Panc1 (cell line): ENCODE data around the gene ERBB2. TPM values are rescaled to one million over a fixed set of nuclear protein-coding genes. Genes with fewer than 3 reads are reported as not detected.

ENCODE experiments used
- ATAC-seq: fragments of 200-7000 bp; cut with Tn5 transposase; 2 replicates; pipeline ENCODE4 v1.9.1; 2020; ENCODE audit warnings: mild to moderate bottlenecking, moderate library complexity
- BruUV-seq: library from RNA; stranded (reverse); fragments of 400-500 nt; replicated peaks from 2 replicates; lab custom pipeline; 2021; lab: Mats Ljungman, UMichigan
- CTCF ChIA-PET: fragments of 300-600 bp; sonication (Branson Sonifier 250); formaldehyde crosslinking; loops from one replicate; lab custom pipeline; 2022; ENCODE audit warnings: antibody characterized with exemption; lab: Charles Lee
- POLR2A ChIA-PET: fragments of 300-600 bp; sonication (Branson Sonifier 250); formaldehyde crosslinking; loops from one replicate; lab custom pipeline; 2022; ENCODE audit warnings: antibody characterized with exemption; lab: Charles Lee
- DNase-seq: peaks from one replicate; pipeline ENCODE4 v3.0.0-alpha.2; 2010; ENCODE audit warnings: low read depth, low spot score
- H3K27ac ChIP-seq: 2 replicates; pipeline ENCODE4 v1.5.1; 2011; ENCODE audit warnings: mild to moderate bottlenecking, low read length, inconsistent platforms
- H3K27me3 ChIP-seq: fragments of 200-500 bp; sonication (Bioruptor generic); 2 replicates; pipeline ENCODE4 v1.6.0; 2014; ENCODE audit warnings: low read length, inconsistent platforms; ENCODE audit not compliant: control insufficient read depth, insufficient read depth
- H3K36me3 ChIP-seq: fragments of 200-500 bp; sonication (Bioruptor generic); 2 replicates; pipeline ENCODE4 v1.5.1; 2014; ENCODE audit warnings: inconsistent platforms, mild to moderate bottlenecking, low read length, moderate library complexity; ENCODE audit not compliant: control insufficient read depth, insufficient read depth
- H3K4me1 ChIP-seq: 2 replicates; pipeline ENCODE4 v1.5.1; 2011; ENCODE audit warnings: inconsistent platforms, mild to moderate bottlenecking, low read length, moderate library complexity; ENCODE audit not compliant: control insufficient read depth, insufficient read depth
- H3K4me3 ChIP-seq, 2 experiments: 2 replicates each; pipeline ENCODE4 v1.5.1; 2011 to 2012; ENCODE audit warnings: low read depth in 2 of 2, low read length in 2 of 2, mild to moderate bottlenecking in 2 of 2, inconsistent platforms in 1 of 2, moderate library complexity in 1 of 2
- H3K9me3 ChIP-seq: fragments of 200-500 bp; sonication (Bioruptor generic); 2 replicates; pipeline ENCODE4 v1.5.1; 2014; ENCODE audit warnings: low read depth, mild to moderate bottlenecking, inconsistent platforms, low read length, moderate library complexity; ENCODE audit not compliant: control insufficient read depth, insufficient read depth
- POLR2AphosphoS5 ChIP-seq: IDR thresholded peaks from 2 replicates; pipeline ENCODE4 v1.6.1; 2012; ENCODE audit warnings: mild to moderate bottlenecking, low read depth, low read length, moderate library complexity
- SIN3A ChIP-seq: IDR thresholded peaks from 2 replicates; pipeline ENCODE4 v1.6.1; 2012; ENCODE audit warnings: low read depth, mild to moderate bottlenecking, low read length, moderate library complexity, borderline replicate concordance; ENCODE audit not compliant: insufficient read depth
- TCF7L2 ChIP-seq: IDR thresholded peaks from 2 replicates; pipeline ENCODE4 v1.6.1; 2011; ENCODE audit warnings: mild to moderate bottlenecking, low read depth, low read length, inconsistent platforms
- in situ Hi-C: cut with HindIII; loops from 2 replicates; pipeline ENCODE4 v1.10.0; 2016; ENCODE audit warnings: low sequenced_read_pairs, low pct_unique_long_range_greater_than_20kb
- intact Hi-C: fragments of 100-400 bp; cut with micrococcal nuclease; formaldehyde crosslinking; loops from one replicate; pipeline ENCODE4 v1.10.0; 2022; ENCODE audit not compliant: unreplicated experiment
- total RNA-seq: library from RNA; stranded (reverse); gene quantifications from one replicate; pipeline ENCODE4 v1.2.1, GENCODE V29; 2021; ENCODE audit not compliant: unreplicated experiment
- TF ChIP-seq, protein P1 (sequence below), 2 experiments: IDR thresholded peaks; 2 replicates each; pipeline ENCODE4 v1.6.1; 2011 to 2012; ENCODE audit warnings: low read depth in 2 of 2, control low read depth in 1 of 2, low read length in 1 of 2, mild to moderate bottlenecking in 1 of 2, moderate library complexity in 1 of 2; ENCODE audit not compliant: insufficient read depth in 1 of 2
- TF ChIP-seq, protein P2 (sequence below): fragments of 450-650 bp; IDR thresholded peaks from 2 replicates; pipeline ENCODE4 v1.5.1; 2017; ENCODE audit warnings: mild to moderate bottlenecking

Gene ERBB2
- total RNA-seq, 1 experiment from 2014 or later, result 68.6 TPM

DNA sequence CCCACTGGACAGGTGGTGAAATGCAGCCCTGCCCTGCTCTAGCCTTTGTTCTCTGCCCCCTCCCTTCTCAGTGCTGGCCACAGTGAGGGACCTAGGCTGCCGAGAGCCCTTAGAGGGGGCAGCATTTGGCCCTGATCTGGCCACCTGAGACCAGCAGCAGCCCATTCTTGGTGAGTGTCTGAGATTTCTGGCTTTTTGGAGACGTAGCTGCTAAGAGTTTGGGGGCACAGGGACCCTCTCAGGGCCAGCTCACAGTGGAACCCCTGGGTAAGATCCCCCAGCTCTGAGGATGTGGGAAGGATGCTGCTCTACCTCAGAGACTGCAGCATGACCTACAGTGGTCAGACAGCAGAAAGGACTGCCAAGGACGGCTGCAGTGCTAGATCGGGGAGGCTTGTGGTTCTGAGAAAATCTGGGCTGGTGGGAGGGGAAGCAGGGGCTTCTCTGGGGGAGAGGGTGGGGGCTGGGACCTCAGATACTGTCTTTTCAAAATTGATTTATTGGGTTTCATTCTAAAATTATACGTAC is 51.2 kb downstream of the ERBB2 start:
- CTCF ChIA-PET, result interaction anchor here (1.0 kb wide), 1 partner anchor 21 kb away, joined by 11 read pairs; no protein-coding TSS in a partner anchor
- H3K27ac ChIP-seq, result no peak overlapping the region
- no peak for ATAC-seq

DNA sequence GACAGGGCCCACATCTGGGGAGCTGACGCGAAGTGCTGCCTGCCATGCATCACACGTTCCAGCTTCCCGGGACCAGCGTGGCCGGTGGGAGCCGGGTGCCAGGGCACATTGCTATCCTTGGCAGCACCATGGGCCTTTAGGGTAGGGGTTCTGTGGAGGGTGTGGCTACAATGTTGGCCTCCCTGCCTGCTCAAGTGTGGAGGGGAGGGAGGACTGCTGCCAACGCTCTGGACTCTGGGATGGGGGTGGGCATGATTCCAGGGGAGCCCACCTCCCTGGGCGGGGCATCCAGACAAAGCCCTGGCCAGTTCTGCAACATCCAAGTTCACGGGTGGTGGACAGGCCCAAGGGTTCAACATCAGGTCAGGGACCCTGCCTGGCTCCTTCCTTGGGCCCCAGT is 51.8 kb downstream of the ERBB2 start:
- H3K4me1 ChIP-seq, result peaks cover 9% of the 10 kb centered on the region; the same call in 1 of the 2 replicates
- H3K4me3 ChIP-seq, result no peak overlapping the region
- H3K36me3 ChIP-seq, result no peaks in the 10 kb centered on the region
- no peak for DNase-seq
- BruUV-seq, result no TSS peak
- intact Hi-C loops (loop anchor here (5.0 kb wide), 1 partner anchor 124 kb away; the partner anchor contains the start of gene PPP1R1B), in situ Hi-C loops (no loop called here)
- H3K9me3 ChIP-seq, result no peaks in the 10 kb centered on the region
- no peak for ATAC-seq
- POLR2A ChIA-PET, result interaction anchor here (0.6 kb wide), 1 partner anchor 20 kb away, joined by 4 read pairs; no protein-coding TSS in a partner anchor
- H3K27ac ChIP-seq, result no peak overlapping the region
- CTCF ChIA-PET, result interaction anchor here (0.6 to 1.0 kb wide), 2 partner anchors 22 to 34 kb away, joined by 4 to 11 read pairs; no protein-coding TSS in a partner anchor
- no peaks in the 10 kb centered on the region for H3K27me3 ChIP-seq
- TF ChIP-seq SIN3A (no peak), POLR2AphosphoS5 (no peak), TCF7L2 (no peak)
- TF ChIP-seq, protein P1, sequence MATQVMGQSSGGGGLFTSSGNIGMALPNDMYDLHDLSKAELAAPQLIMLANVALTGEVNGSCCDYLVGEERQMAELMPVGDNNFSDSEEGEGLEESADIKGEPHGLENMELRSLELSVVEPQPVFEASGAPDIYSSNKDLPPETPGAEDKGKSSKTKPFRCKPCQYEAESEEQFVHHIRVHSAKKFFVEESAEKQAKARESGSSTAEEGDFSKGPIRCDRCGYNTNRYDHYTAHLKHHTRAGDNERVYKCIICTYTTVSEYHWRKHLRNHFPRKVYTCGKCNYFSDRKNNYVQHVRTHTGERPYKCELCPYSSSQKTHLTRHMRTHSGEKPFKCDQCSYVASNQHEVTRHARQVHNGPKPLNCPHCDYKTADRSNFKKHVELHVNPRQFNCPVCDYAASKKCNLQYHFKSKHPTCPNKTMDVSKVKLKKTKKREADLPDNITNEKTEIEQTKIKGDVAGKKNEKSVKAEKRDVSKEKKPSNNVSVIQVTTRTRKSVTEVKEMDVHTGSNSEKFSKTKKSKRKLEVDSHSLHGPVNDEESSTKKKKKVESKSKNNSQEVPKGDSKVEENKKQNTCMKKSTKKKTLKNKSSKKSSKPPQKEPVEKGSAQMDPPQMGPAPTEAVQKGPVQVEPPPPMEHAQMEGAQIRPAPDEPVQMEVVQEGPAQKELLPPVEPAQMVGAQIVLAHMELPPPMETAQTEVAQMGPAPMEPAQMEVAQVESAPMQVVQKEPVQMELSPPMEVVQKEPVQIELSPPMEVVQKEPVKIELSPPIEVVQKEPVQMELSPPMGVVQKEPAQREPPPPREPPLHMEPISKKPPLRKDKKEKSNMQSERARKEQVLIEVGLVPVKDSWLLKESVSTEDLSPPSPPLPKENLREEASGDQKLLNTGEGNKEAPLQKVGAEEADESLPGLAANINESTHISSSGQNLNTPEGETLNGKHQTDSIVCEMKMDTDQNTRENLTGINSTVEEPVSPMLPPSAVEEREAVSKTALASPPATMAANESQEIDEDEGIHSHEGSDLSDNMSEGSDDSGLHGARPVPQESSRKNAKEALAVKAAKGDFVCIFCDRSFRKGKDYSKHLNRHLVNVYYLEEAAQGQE (IDR thresholded peaks at IDR 0.05; ENCODE audit: insufficient read depth in 1 of 2, low read depth in 2 of 2, low read length in 1 of 2), result no peak
- TF ChIP-seq, protein P2, sequence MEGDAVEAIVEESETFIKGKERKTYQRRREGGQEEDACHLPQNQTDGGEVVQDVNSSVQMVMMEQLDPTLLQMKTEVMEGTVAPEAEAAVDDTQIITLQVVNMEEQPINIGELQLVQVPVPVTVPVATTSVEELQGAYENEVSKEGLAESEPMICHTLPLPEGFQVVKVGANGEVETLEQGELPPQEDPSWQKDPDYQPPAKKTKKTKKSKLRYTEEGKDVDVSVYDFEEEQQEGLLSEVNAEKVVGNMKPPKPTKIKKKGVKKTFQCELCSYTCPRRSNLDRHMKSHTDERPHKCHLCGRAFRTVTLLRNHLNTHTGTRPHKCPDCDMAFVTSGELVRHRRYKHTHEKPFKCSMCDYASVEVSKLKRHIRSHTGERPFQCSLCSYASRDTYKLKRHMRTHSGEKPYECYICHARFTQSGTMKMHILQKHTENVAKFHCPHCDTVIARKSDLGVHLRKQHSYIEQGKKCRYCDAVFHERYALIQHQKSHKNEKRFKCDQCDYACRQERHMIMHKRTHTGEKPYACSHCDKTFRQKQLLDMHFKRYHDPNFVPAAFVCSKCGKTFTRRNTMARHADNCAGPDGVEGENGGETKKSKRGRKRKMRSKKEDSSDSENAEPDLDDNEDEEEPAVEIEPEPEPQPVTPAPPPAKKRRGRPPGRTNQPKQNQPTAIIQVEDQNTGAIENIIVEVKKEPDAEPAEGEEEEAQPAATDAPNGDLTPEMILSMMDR, result no peak

More for the DNA sequence above, 51.2 kb downstream of the ERBB2 start:
- POLR2A ChIA-PET, result no interaction called here
- no TSS peak for BruUV-seq
- TF ChIP-seq, protein P1 (IDR thresholded peaks at IDR 0.05; ENCODE audit: insufficient read depth in 1 of 2, low read depth in 2 of 2, low read length in 1 of 2), result no peak
- no peak for TF ChIP-seq TCF7L2
- TF ChIP-seq, protein P2, result no peak
- no peak for TF ChIP-seq POLR2AphosphoS5
- TF ChIP-seq SIN3A, result no peak
- Histone ChIP-seq H3K4me1 (peaks cover 9% of the 10 kb centered on the region; the same call in 1 of the 2 replicates), H3K27me3 (no peaks in the 10 kb centered on the region), H3K36me3 (no peaks in the 10 kb centered on the region), H3K9me3 (no peaks in the 10 kb centered on the region), H3K4me3 (no peak overlapping the region)
- in situ Hi-C loops (no loop called here), intact Hi-C loops (loop anchor here (5.0 kb wide), 1 partner anchor 124 kb away; the partner anchor contains the start of gene PPP1R1B)
- no peak for DNase-seq
